ENCODE results near the gene DNAJC5G. TPM values are rescaled to one million over a fixed set of nuclear protein-coding genes. Genes with fewer than 3 reads are reported as not detected.

Gene DNAJC5G
- total RNA-seq, 5 donors from 2014 or later (not counting 1 experiment from before 2014, with no cell fraction given), result not detected

DNA sequence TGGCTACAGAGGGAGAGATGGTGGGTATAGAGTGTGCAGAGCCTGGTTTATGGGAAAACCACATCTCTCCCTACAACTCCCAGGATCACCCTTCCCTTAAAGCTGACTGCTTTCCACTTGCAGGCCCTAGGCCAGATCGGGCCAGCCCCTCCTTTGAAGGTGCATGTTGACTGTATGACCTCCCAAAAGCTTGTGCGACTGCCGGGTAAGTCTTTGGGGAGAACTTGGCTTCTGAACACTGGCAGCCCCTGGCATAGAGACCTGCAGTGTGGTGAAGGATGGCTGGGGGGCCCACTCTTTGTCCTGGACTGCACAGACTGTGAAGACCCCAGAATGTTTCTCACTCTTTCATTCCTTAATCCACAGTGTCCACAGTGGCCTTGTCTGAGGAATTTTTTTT is 38.6 kb upstream of the DNAJC5G start:
- no peaks in the 10 kb centered on the region for H3K27me3 Mint-ChIP-seq
- no peak for DNase-seq
- H3K4me3 Mint-ChIP-seq, result no peak overlapping the region
- no peak overlapping the region for H3K27ac Mint-ChIP-seq
- Histone ChIP-seq H3K27me3 (replicated peaks in 1 of 2; ENCODE audit: control insufficient read depth in 2 of 2, extremely low read depth in 1 of 2, insufficient read depth in 2 of 2, low read length in 1 of 2) (no peaks in the 10 kb centered on the region), H3K36me3 (ENCODE audit: control insufficient read depth in 2 of 2, extremely low read depth in 1 of 2, insufficient read depth in 1 of 2, low read length in 1 of 2) (peaks cover 60 to 96% of the 10 kb centered on the region in 2 donors), H3K4me3 (ENCODE audit: control insufficient read depth in 1 of 2, extremely low read depth in 1 of 2, low read length in 1 of 2) (no peak overlapping the region), H3K9me3 (no peaks in the 10 kb centered on the region), H3K4me1 (ENCODE audit: control insufficient read depth in 1 of 2, extremely low read depth in 1 of 2, insufficient read depth in 2 of 2, low read length in 2 of 2) (peaks cover 0 to under 1% of the 10 kb centered on the region in 2 experiments), H3K27ac (ENCODE audit: low read length) (no peak overlapping the region)
- 100% methylated on average over 2 of the region's 3 CpGs for WGBS (ENCODE audit: insufficient coverage)
- H3K36me3 Mint-ChIP-seq, result peaks cover 72% of the 10 kb centered on the region
- peaks cover 0 to under 1% (median 0%) of the 10 kb centered on the region in 3 donors for H3K4me1 Mint-ChIP-seq
- ChIA-PET CTCF (interaction anchor here in 1 of 2 donors (0.6 kb wide), 1 partner anchor 219 kb away, joined by 3 read pairs; no protein-coding TSS in a partner anchor), POLR2A (no interaction called here)
- H3K9me3 Mint-ChIP-seq, result no peaks in the 10 kb centered on the region
- no peak for ATAC-seq (replicated peaks in 1 of 4)

DNA sequence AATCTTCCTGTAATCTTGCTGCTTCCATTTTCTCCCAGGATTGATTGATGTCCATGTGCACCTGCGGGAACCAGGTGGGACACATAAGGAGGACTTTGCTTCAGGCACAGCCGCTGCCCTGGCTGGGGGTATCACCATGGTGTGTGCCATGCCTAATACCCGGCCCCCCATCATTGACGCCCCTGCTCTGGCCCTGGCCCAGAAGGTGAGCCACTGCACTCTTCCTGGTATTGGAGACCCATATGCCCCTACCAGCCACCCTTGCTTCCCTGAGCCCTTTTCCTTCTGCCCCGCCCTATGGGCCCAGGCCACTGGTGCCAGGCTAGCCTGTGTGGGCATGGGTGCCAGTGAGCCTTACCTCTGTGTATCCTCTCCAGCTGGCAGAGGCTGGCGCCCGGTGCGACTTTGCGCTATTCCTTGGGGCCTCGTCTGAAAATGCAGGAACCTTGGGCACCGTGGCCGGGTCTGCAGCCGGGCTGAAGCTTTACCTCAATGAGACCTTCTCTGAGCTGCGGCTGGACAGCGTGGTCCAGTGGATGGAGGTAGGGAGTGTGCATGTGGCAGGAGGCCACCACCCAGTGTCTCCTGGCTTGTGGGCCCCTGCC is 37.8 kb upstream of the DNAJC5G start:
- peaks cover 64 to 95% of the 10 kb centered on the region in 2 donors for H3K36me3 ChIP-seq (ENCODE audit: control insufficient read depth in 2 of 2, extremely low read depth in 1 of 2, insufficient read depth in 1 of 2, low read length in 1 of 2)
- WGBS (ENCODE audit: insufficient coverage), result 99% methylated on average over 12 of the region's 15 CpGs
- Mint-ChIP-seq H3K27me3 (no peaks in the 10 kb centered on the region), H3K4me1 (peaks cover 6 to 7% (median 6%) of the 10 kb centered on the region in 3 donors), H3K36me3 (peaks cover 66% of the 10 kb centered on the region), H3K4me3 (no peak overlapping the region), H3K9me3 (no peaks in the 10 kb centered on the region), H3K27ac (no peak overlapping the region)
- H3K27ac ChIP-seq (ENCODE audit: low read length), result no peak overlapping the region
- H3K4me3 ChIP-seq (ENCODE audit: control insufficient read depth in 1 of 2, extremely low read depth in 1 of 2, low read length in 1 of 2), result no peak overlapping the region
- ChIA-PET POLR2A (no interaction called here), CTCF (no interaction called here)
- DNase-seq (no peak), ATAC-seq (replicated peaks in 1 of 4) (no peak)
- H3K4me1 ChIP-seq (ENCODE audit: control insufficient read depth in 1 of 2, extremely low read depth in 1 of 2, insufficient read depth in 2 of 2, low read length in 2 of 2), result peaks cover 0 to 9% of the 10 kb centered on the region in 2 experiments
- no peaks in the 10 kb centered on the region for H3K27me3 ChIP-seq (replicated peaks in 1 of 2; ENCODE audit: control insufficient read depth in 2 of 2, extremely low read depth in 1 of 2, insufficient read depth in 2 of 2, low read length in 1 of 2)
- H3K9me3 ChIP-seq, result no peaks in the 10 kb centered on the region

- peaks cover 60 to 92% of the 10 kb centered on the region in 2 donors for H3K36me3 ChIP-seq (ENCODE audit: control insufficient read depth in 2 of 2, extremely low read depth in 1 of 2, insufficient read depth in 1 of 2, low read length in 1 of 2)
- ATAC-seq (replicated peaks in 1 of 4), result no peak
- POLR2A ChIA-PET, result no interaction called here
Measured at GRCh38 chr2:27238976-27239375, 36.3 kb upstream of the DNAJC5G start.

GRCh38 chr2:27240406-27240805 is 34.8 kb upstream of the DNAJC5G start:
- DNase-seq (no peak), ATAC-seq (replicated peaks in 1 of 4) (no peak)
- Mint-ChIP-seq H3K9me3 (no peaks in the 10 kb centered on the region), H3K36me3 (peaks cover 45% of the 10 kb centered on the region), H3K4me3 (no peak overlapping the region), H3K27ac (no peak overlapping the region), H3K4me1 (peaks cover 6 to 7% (median 6%) of the 10 kb centered on the region in 3 donors), H3K27me3 (no peaks in the 10 kb centered on the region)
- H3K4me1 ChIP-seq (ENCODE audit: control insufficient read depth in 1 of 2, extremely low read depth in 1 of 2, insufficient read depth in 2 of 2, low read length in 2 of 2), result peaks cover 0 to 10% of the 10 kb centered on the region in 2 experiments
- ChIA-PET CTCF (no interaction called here), POLR2A (no interaction called here)
- H3K9me3 ChIP-seq, result no peaks in the 10 kb centered on the region
- peaks cover 51 to 78% of the 10 kb centered on the region in 2 donors for H3K36me3 ChIP-seq (ENCODE audit: control insufficient read depth in 2 of 2, extremely low read depth in 1 of 2, insufficient read depth in 1 of 2, low read length in 1 of 2)
- no peaks in the 10 kb centered on the region for H3K27me3 ChIP-seq (replicated peaks in 1 of 2; ENCODE audit: control insufficient read depth in 2 of 2, extremely low read depth in 1 of 2, insufficient read depth in 2 of 2, low read length in 1 of 2)
- no peak overlapping the region for H3K4me3 ChIP-seq (ENCODE audit: control insufficient read depth in 1 of 2, extremely low read depth in 1 of 2, low read length in 1 of 2)
- 80% methylated on average over 2 of the region's 9 CpGs for WGBS (ENCODE audit: insufficient coverage)
- H3K27ac ChIP-seq (ENCODE audit: low read length), result no peak overlapping the region

More at GRCh38 chr2:27238976-27239375, 36.3 kb upstream of the DNAJC5G start:
- DNase-seq, result no peak
- no peak overlapping the region for H3K4me3 Mint-ChIP-seq
- peaks cover 0 to 10% of the 10 kb centered on the region in 2 experiments for H3K4me1 ChIP-seq (ENCODE audit: control insufficient read depth in 1 of 2, extremely low read depth in 1 of 2, insufficient read depth in 2 of 2, low read length in 2 of 2)
- H3K27ac ChIP-seq (ENCODE audit: low read length), result no peak overlapping the region
- CTCF ChIA-PET, result no interaction called here
- peaks cover 53% of the 10 kb centered on the region for H3K36me3 Mint-ChIP-seq
- no peak overlapping the region for H3K27ac Mint-ChIP-seq
- H3K4me1 Mint-ChIP-seq, result peaks cover 6 to 7% (median 6%) of the 10 kb centered on the region in 3 donors
- no peaks in the 10 kb centered on the region for H3K27me3 Mint-ChIP-seq
- no peaks in the 10 kb centered on the region for H3K9me3 Mint-ChIP-seq
- WGBS (ENCODE audit: insufficient coverage), result 92% methylated on average over 2 of the region's 8 CpGs
- H3K9me3 ChIP-seq, result no peaks in the 10 kb centered on the region
- H3K27me3 ChIP-seq (replicated peaks in 1 of 2; ENCODE audit: control insufficient read depth in 2 of 2, extremely low read depth in 1 of 2, insufficient read depth in 2 of 2, low read length in 1 of 2), result no peaks in the 10 kb centered on the region
- H3K4me3 ChIP-seq (ENCODE audit: control insufficient read depth in 1 of 2, extremely low read depth in 1 of 2, low read length in 1 of 2), result no peak overlapping the region

DNA sequence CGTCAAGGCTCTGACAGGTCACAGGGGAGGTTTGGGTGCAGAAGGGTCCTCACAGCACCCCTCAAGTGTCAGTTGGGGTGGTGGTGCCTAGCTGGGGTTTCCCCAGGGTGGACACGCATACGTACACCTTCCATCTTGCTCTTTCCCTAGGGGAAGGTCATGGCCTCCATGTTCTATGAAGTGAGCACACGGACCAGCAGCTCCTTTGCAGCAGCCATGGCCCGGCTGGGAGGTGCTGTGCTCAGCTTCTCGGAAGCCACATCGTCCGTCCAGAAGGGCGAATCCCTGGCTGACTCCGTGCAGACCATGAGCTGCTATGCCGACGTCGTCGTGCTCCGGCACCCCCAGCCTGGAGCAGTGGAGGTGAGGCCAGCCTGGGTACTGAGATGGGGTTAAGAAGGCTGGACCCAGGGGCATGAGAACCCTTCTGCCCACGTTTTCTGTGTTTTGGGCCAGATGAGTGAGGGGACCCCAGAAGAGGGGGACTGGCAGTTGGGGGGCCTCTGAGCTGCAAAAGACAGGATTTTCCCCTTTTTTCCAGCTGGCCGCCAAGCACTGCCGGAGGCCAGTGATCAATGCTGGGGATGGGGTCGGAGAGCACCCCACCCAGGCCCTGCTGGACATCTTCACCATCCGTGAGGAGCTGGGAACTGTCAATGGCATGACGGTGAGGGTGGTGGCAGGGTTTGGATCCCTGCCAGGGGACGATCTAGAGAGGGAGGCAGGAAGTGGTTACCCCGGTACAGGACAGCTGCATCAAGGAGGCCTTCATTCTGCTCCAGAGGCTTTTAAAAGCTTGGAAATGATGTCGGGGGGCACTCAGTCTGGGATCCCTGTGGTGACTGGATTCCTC is 33.2 kb upstream of the DNAJC5G start:
- Histone ChIP-seq H3K4me1 (ENCODE audit: control insufficient read depth in 1 of 2, extremely low read depth in 1 of 2, insufficient read depth in 2 of 2, low read length in 2 of 2) (peaks cover 0 to 10% of the 10 kb centered on the region in 2 experiments), H3K27me3 (replicated peaks in 1 of 2; ENCODE audit: control insufficient read depth in 2 of 2, extremely low read depth in 1 of 2, insufficient read depth in 2 of 2, low read length in 1 of 2) (no peaks in the 10 kb centered on the region), H3K4me3 (ENCODE audit: control insufficient read depth in 1 of 2, extremely low read depth in 1 of 2, low read length in 1 of 2) (no peak overlapping the region), H3K36me3 (ENCODE audit: control insufficient read depth in 2 of 2, extremely low read depth in 1 of 2, insufficient read depth in 1 of 2, low read length in 1 of 2) (peaks cover 50 to 63% of the 10 kb centered on the region in 2 donors), H3K27ac (ENCODE audit: low read length) (no peak overlapping the region), H3K9me3 (no peaks in the 10 kb centered on the region)
- no peaks in the 10 kb centered on the region for H3K9me3 Mint-ChIP-seq
- H3K4me3 Mint-ChIP-seq, result no peak overlapping the region
- peaks cover 6 to 7% (median 6%) of the 10 kb centered on the region in 3 donors for H3K4me1 Mint-ChIP-seq
- peak in 4 of 35 experiments; percentile 13 to 20 (median 17) for DNase-seq
- peak in 2 of 4 experiments; percentile 38 to 45 for ATAC-seq (replicated peaks in 1 of 4)
- peak overlapping the region in 1 of 2 donors; percentile 28 for H3K27ac Mint-ChIP-seq
- WGBS (ENCODE audit: insufficient coverage), result 76% methylated on average over 22 of the region's 24 CpGs
- H3K36me3 Mint-ChIP-seq, result peaks cover 36% of the 10 kb centered on the region
- ChIA-PET POLR2A (interaction anchor here in 1 of 2 donors (0.7 kb wide), 1 partner anchor 14 kb away, joined by 3 read pairs; no protein-coding TSS in a partner anchor), CTCF (no interaction called here)
- no peaks in the 10 kb centered on the region for H3K27me3 Mint-ChIP-seq

DNA sequence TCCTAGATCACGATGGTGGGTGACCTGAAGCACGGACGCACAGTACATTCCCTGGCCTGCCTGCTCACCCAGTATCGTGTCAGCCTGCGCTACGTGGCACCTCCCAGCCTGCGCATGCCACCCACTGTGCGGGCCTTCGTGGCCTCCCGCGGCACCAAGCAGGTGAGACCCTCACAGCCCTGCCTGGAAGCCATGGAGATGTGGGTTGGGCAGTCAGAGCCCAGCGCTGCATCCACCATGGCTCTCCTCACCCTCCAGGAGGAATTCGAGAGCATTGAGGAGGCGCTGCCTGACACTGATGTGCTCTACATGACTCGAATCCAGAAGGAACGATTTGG is 32.6 kb upstream of the DNAJC5G start:
- Mint-ChIP-seq H3K4me3 (no peak overlapping the region), H3K27me3 (no peaks in the 10 kb centered on the region), H3K27ac (no peak overlapping the region), H3K36me3 (peaks cover 31% of the 10 kb centered on the region), H3K9me3 (no peaks in the 10 kb centered on the region), H3K4me1 (peaks cover 6 to 7% (median 6%) of the 10 kb centered on the region in 3 donors)
- H3K4me3 ChIP-seq (ENCODE audit: control insufficient read depth in 1 of 2, extremely low read depth in 1 of 2, low read length in 1 of 2), result no peak overlapping the region
- CTCF ChIA-PET, result no interaction called here
- H3K9me3 ChIP-seq, result no peaks in the 10 kb centered on the region
- ATAC-seq (replicated peaks in 1 of 4) (peak in 1 of 4 experiments; percentile 7), DNase-seq (no peak)
- POLR2A ChIA-PET, result no interaction called here
- peaks cover 0 to 10% of the 10 kb centered on the region in 2 experiments for H3K4me1 ChIP-seq (ENCODE audit: control insufficient read depth in 1 of 2, extremely low read depth in 1 of 2, insufficient read depth in 2 of 2, low read length in 2 of 2)
- no peak overlapping the region for H3K27ac ChIP-seq (ENCODE audit: low read length)
- no peaks in the 10 kb centered on the region for H3K27me3 ChIP-seq (replicated peaks in 1 of 2; ENCODE audit: control insufficient read depth in 2 of 2, extremely low read depth in 1 of 2, insufficient read depth in 2 of 2, low read length in 1 of 2)
- 97% methylated on average over 16 of the region's 16 CpGs for WGBS (ENCODE audit: insufficient coverage)
- peaks cover 45 to 59% of the 10 kb centered on the region in 2 donors for H3K36me3 ChIP-seq (ENCODE audit: control insufficient read depth in 2 of 2, extremely low read depth in 1 of 2, insufficient read depth in 1 of 2, low read length in 1 of 2)

All from T-cell (primary cell).